ENCODE results near the gene BBOX1. TPM values are rescaled to one million over a fixed set of nuclear protein-coding genes. Genes with fewer than 3 reads are reported as not detected.

BBOX1 gene
- total and polyA plus RNA-seq, 2 donors (not counting 1 experiment from before 2014, with no cell fraction given), result not detected

DNA sequence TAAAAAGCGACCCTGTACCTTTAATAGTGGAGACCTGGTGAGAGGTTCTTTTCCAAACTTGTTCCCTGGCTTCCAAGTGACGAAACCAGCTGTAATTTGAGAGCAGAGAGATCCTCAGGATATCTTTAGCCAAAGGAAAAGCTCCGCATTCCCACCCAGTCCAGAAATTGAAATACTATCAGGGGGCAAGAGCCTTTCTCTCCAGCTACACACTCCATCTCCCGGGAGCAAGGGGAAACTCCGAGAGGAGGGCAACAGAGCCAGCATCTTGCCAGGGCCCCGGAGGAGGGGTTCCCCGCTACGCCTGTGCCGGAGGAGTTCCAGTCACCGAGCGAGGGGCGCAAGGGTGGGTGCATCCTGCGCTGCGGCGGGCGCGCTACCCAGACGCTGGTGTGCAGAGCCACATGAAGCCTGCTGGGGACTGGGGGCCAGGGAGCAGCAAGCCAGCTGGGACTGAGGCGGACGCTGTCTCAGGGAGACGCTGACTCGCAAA, 46.6 kb upstream of the BBOX1 start, which contains the start of gene FIBIN:
Gene FIBIN, plus strand, starts transcription at position 148 of the 493 bp plus-strand sequence. CDS start 415 bp downstream, outside the sequence.
- Histone ChIP-seq H3K36me3 (ENCODE audit: control insufficient read depth, insufficient read depth, low read length) (no peaks in the 10 kb centered on the region), H4K20me1 (ENCODE audit: control insufficient read depth, extremely low read depth, insufficient read depth, low read length) (no peaks in the 10 kb centered on the region), H3K9me3 (ENCODE audit: control insufficient read depth, insufficient read depth, low read depth, low read length) (no peaks in the 10 kb centered on the region), H3K27ac (ENCODE audit: insufficient read depth, low read length) (peak within 1 kb of the TSS; percentile 27), H3K4me1 (ENCODE audit: control insufficient read depth, extremely low read depth, insufficient read depth, low read length) (peaks cover 6% of the 10 kb centered on the region), H3K4me3 (replicated peaks in 1 of 4; ENCODE audit: control extremely low read depth in 1 of 4, insufficient read depth in 1 of 4, low read depth in 3 of 4, low read length in 4 of 4) (peak within 1 kb of the TSS; percentile 60 to 96 (median 72)), H3K27me3 (ENCODE audit: control insufficient read depth, insufficient read depth, low read length) (no peaks in the 10 kb centered on the region), H3K9ac (ENCODE audit: insufficient read depth, low read length) (peak within 1 kb of the TSS; percentile 48), H2AFZ (ENCODE audit: low read length) (peak within 1 kb of the TSS; percentile 63), H3K4me2 (ENCODE audit: extremely low read depth, insufficient read depth, low read length) (peak within 1 kb of the TSS; percentile 84), H3K79me2 (ENCODE audit: control insufficient read depth, insufficient read depth, low read length) (no peaks in the 10 kb centered on the region)
- peak; percentile 76 to 89 for DNase-seq (ENCODE audit: low read depth in 2 of 2)
- TF ChIP-seq, protein P1, sequence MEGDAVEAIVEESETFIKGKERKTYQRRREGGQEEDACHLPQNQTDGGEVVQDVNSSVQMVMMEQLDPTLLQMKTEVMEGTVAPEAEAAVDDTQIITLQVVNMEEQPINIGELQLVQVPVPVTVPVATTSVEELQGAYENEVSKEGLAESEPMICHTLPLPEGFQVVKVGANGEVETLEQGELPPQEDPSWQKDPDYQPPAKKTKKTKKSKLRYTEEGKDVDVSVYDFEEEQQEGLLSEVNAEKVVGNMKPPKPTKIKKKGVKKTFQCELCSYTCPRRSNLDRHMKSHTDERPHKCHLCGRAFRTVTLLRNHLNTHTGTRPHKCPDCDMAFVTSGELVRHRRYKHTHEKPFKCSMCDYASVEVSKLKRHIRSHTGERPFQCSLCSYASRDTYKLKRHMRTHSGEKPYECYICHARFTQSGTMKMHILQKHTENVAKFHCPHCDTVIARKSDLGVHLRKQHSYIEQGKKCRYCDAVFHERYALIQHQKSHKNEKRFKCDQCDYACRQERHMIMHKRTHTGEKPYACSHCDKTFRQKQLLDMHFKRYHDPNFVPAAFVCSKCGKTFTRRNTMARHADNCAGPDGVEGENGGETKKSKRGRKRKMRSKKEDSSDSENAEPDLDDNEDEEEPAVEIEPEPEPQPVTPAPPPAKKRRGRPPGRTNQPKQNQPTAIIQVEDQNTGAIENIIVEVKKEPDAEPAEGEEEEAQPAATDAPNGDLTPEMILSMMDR (conservative IDR thresholded peaks at IDR 0.05 in 1 of 2, IDR thresholded peaks at IDR 0.05 in 1 of 2; ENCODE audit: low read depth in 1 of 2, low read length in 2 of 2), result peak in 1 of 2 donors; percentile 11
- TF ChIP-seq EZH2 (IDR thresholded peaks at IDR 0.05; ENCODE audit: low read length, missing control alignments), result no peak

DNA sequence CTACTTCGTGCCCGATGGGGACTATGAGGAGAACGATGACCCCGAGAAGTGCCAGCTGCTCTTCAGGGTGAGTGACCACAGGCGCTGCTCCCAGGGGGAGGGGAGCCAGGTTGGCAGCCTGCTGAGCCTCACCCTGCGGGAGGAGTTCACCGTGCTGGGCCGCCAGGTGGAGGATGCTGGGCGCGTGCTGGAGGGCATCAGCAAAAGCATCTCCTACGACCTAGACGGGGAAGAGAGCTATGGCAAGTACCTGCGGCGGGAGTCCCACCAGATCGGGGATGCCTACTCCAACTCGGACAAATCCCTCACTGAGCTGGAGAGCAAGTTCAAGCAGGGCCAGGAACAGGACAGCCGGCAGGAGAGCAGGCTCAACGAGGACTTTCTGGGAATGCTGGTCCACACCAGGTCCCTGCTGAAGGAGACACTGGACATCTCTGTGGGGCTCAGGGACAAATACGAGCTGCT, 46.0 kb upstream of the BBOX1 start:
- no peak overlapping the region for H3K27ac ChIP-seq (ENCODE audit: insufficient read depth, low read length)
- no peaks in the 10 kb centered on the region for H4K20me1 ChIP-seq (ENCODE audit: control insufficient read depth, extremely low read depth, insufficient read depth, low read length)
- H3K27me3 ChIP-seq (ENCODE audit: control insufficient read depth, insufficient read depth, low read length), result no peaks in the 10 kb centered on the region
- no peak overlapping the region for H3K9ac ChIP-seq (ENCODE audit: insufficient read depth, low read length)
- H3K36me3 ChIP-seq (ENCODE audit: control insufficient read depth, insufficient read depth, low read length), result no peaks in the 10 kb centered on the region
- no peak for DNase-seq (ENCODE audit: low read depth in 2 of 2)
- no peak for TF ChIP-seq EZH2 (IDR thresholded peaks at IDR 0.05; ENCODE audit: low read length, missing control alignments)
- TF ChIP-seq, protein P1 (conservative IDR thresholded peaks at IDR 0.05 in 1 of 2, IDR thresholded peaks at IDR 0.05 in 1 of 2; ENCODE audit: low read depth in 1 of 2, low read length in 2 of 2), result no peak
- peak overlapping the region; percentile 84 for H3K4me2 ChIP-seq (ENCODE audit: extremely low read depth, insufficient read depth, low read length)
- peaks cover 6% of the 10 kb centered on the region for H3K4me1 ChIP-seq (ENCODE audit: control insufficient read depth, extremely low read depth, insufficient read depth, low read length)
- peak overlapping the region; percentile 60 to 96 (median 72) for H3K4me3 ChIP-seq (replicated peaks in 1 of 4; ENCODE audit: control extremely low read depth in 1 of 4, insufficient read depth in 1 of 4, low read depth in 3 of 4, low read length in 4 of 4)
- no peaks in the 10 kb centered on the region for H3K9me3 ChIP-seq (ENCODE audit: control insufficient read depth, insufficient read depth, low read depth, low read length)
- H3K79me2 ChIP-seq (ENCODE audit: control insufficient read depth, insufficient read depth, low read length), result no peaks in the 10 kb centered on the region
- peak overlapping the region; percentile 8 for H2AFZ ChIP-seq (ENCODE audit: low read length)

DNA sequence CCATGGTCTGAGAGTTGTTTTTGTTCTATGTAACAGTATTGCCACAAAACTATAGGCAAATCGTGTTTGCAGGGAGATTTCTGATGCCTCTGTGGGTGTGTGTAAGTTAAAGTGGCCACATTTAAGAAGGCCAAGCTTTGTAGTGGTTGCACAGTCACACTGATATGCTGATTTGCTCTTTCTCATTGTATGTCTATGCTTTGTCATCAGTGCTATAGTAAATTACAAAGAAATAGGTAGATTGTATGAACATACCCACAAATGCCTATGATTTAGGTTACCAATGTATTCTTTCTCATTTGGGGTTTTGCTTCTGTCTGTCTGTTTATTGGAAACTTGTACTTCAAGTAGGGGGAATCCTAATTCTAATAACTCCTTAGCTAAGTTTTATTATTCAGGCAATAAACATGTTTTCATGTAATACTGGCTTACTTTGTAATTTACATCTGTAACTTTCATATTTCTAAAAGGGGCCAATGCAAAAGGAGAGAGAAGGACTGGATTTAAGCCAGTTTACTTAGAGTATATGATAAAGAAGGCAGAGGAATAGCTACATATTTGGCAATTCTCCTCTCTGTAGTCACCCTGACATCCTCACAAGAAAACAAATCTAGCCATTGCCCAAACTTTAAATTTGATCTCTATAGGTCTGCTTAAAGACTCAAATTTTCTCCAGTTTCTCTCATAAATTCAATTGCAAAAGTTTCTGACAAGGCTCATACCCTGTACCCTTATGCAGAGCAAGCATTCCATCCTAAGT, 44.7 kb upstream of the BBOX1 start:
- H3K4me1 ChIP-seq (ENCODE audit: control insufficient read depth, extremely low read depth, insufficient read depth, low read length), result peaks cover 6% of the 10 kb centered on the region
- peak in 1 of 2 donors; percentile 53 for DNase-seq (ENCODE audit: low read depth in 2 of 2)
- no peaks in the 10 kb centered on the region for H3K27me3 ChIP-seq (ENCODE audit: control insufficient read depth, insufficient read depth, low read length)
- H3K27ac ChIP-seq (ENCODE audit: insufficient read depth, low read length), result no peak overlapping the region
- no peaks in the 10 kb centered on the region for H3K79me2 ChIP-seq (ENCODE audit: control insufficient read depth, insufficient read depth, low read length)
- H3K9me3 ChIP-seq (ENCODE audit: control insufficient read depth, insufficient read depth, low read depth, low read length), result no peaks in the 10 kb centered on the region
- no peaks in the 10 kb centered on the region for H4K20me1 ChIP-seq (ENCODE audit: control insufficient read depth, extremely low read depth, insufficient read depth, low read length)
- no peak for TF ChIP-seq EZH2 (IDR thresholded peaks at IDR 0.05; ENCODE audit: low read length, missing control alignments)
- TF ChIP-seq, protein P1 (conservative IDR thresholded peaks at IDR 0.05 in 1 of 2, IDR thresholded peaks at IDR 0.05 in 1 of 2; ENCODE audit: low read depth in 1 of 2, low read length in 2 of 2), result no peak
- peak overlapping the region; percentile 84 for H3K4me2 ChIP-seq (ENCODE audit: extremely low read depth, insufficient read depth, low read length)
- H3K36me3 ChIP-seq (ENCODE audit: control insufficient read depth, insufficient read depth, low read length), result no peaks in the 10 kb centered on the region
- peak overlapping the region; percentile 15 to 96 (median 70) for H3K4me3 ChIP-seq (replicated peaks in 1 of 4; ENCODE audit: control extremely low read depth in 1 of 4, insufficient read depth in 1 of 4, low read depth in 3 of 4, low read length in 4 of 4)
- H2AFZ ChIP-seq (ENCODE audit: low read length), result no peak overlapping the region
- no peak overlapping the region for H3K9ac ChIP-seq (ENCODE audit: insufficient read depth, low read length)
